ENCODE results near the gene INHBC. TPM values are rescaled to one million over a fixed set of nuclear protein-coding genes. Genes with fewer than 3 reads are reported as not detected.
"Not testable (repeated sequence)": the region's sequence is repeated elsewhere in the genome, so short reads cannot be mapped to it uniquely, and the experiment has no call there.

INHBC gene
- total RNA-seq, 2 experiments from 2014 or later, result 0.36 TPM; not detected in 1

DNA sequence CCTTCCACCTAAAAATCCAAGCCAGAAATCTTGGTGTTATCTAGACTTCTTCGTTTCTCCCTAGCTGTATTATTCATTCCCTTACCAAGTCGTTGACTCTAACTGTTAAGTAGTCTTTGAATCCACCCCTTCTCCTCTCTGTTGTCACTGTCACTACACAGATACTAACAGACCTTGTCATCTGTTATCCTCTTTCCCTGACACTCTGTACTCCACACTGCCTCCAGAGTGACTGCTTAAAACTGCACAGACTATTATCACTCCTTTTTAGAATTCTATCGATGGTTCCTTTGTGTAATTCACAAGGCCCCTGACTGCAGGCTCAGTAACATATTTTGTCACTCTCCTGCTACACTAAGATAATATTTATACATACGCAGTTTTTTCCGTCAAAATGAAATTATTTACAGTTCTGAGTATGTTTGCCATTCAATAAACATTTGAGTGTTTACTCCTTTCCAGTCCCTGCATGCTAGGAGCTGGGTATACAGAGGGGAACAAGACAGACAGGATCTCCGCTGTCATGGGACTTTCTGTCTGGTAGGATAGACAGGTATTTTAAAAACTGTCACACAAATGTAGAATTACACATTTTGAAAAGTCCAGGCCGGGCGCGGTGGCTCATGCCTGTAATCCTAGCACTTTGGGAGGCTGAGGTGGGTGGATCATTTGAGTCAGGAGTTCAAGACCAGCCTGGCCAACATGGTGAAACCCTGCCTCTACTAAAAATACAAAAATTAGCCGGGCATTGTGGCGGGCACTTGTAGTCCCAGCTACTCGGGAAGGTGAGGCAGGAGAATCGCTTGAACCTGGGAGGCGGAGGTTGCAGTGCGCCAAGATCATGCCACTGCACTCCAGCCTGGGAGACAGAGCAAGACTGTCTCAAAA is 57.1 kb downstream of the INHBC start:
- Histone ChIP-seq H3K9me3 (ENCODE audit: low read length) (no peaks in the 10 kb centered on the region), H3K4me1 (ENCODE audit: insufficient read depth, low read length, poor library complexity, severe bottlenecking) (peaks cover 15% of the 10 kb centered on the region), H4K20me1 (ENCODE audit: insufficient read depth, low read length) (no peaks in the 10 kb centered on the region; the same call in 1 of the 2 replicates), H3K36me3 (ENCODE audit: insufficient read depth, low read length) (peaks cover 73% of the 10 kb centered on the region), H2AFZ (ENCODE audit: low read length) (no peak overlapping the region), H3K4me3 (ENCODE audit: low read depth, low read length, poor library complexity, severe bottlenecking) (no peak overlapping the region), H3K9me2 (ENCODE audit: insufficient read depth, low read length) (no peaks in the 10 kb centered on the region), H3K27ac (ENCODE audit: low read depth, low read length, poor library complexity, severe bottlenecking) (no peak overlapping the region), H3K4me2 (ENCODE audit: low read length) (no peak overlapping the region), H3K79me2 (ENCODE audit: insufficient read depth, low read depth, low read length) (peaks cover 40% of the 10 kb centered on the region)
- intact Hi-C loops (cut with micrococcal nuclease; ENCODE audit: unreplicated experiment), result no loop called here
- TSS peak; percentile 36 for BruUV-seq (replicated peaks)
- no peak for TF ChIP-seq EZH2phosphoT487 (IDR thresholded peaks at IDR 0.05; ENCODE audit: borderline replicate concordance, low read depth, low read length)
- TF ChIP-seq, protein P1, sequence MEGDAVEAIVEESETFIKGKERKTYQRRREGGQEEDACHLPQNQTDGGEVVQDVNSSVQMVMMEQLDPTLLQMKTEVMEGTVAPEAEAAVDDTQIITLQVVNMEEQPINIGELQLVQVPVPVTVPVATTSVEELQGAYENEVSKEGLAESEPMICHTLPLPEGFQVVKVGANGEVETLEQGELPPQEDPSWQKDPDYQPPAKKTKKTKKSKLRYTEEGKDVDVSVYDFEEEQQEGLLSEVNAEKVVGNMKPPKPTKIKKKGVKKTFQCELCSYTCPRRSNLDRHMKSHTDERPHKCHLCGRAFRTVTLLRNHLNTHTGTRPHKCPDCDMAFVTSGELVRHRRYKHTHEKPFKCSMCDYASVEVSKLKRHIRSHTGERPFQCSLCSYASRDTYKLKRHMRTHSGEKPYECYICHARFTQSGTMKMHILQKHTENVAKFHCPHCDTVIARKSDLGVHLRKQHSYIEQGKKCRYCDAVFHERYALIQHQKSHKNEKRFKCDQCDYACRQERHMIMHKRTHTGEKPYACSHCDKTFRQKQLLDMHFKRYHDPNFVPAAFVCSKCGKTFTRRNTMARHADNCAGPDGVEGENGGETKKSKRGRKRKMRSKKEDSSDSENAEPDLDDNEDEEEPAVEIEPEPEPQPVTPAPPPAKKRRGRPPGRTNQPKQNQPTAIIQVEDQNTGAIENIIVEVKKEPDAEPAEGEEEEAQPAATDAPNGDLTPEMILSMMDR (conservative IDR thresholded peaks at IDR 0.05; ENCODE audit: low read length), result peak; percentile 65
- peak; percentile 46 for DNase-seq (ENCODE audit: low spot score)
- ChIA-PET CTCF (ENCODE audit: unreplicated experiment) (interaction anchor here (1.1 kb wide), 1 partner anchor 25 kb away, joined by 3 read pairs; no protein-coding TSS in a partner anchor), POLR2A (interaction anchor here (0.6 kb wide), 1 partner anchor 17 kb away, joined by 6 read pairs; no protein-coding TSS in a partner anchor)

DNA sequence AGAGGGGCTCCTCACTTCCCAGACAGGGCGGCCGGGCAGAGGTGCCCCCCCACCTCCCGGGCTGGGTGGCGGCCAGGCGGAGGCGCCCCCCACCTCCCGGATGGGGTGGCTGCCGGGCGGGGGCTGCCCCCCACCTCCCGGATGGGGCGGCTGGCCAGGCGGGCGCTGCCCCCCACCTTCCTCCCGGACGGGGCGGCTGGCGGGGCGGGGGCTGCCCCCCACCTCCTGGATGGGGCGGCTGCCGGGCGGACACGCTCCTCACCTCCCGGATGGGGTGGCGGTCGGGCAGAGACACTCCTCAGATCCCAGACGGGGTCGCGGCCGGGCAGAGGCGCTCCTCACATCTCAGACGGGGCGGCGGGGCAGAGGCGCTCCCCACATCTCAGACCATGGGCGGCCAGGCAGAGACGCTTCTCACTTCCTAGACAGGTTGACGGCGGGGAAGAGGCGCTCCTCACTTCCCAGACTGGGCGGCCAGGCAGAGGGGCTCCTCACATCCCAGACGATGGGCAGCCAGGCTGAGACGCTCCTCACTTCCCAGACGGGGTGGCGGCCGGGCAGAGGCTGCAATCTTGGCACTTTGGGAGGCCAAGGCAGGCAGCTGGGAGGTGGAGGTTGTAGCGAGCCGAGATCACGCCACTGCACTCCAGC is 60.6 kb downstream of the INHBC start:
- intact Hi-C loops (cut with micrococcal nuclease; ENCODE audit: unreplicated experiment); H3K4me2 ChIP-seq (ENCODE audit: low read length); H3K9me3 ChIP-seq (ENCODE audit: low read length); CTCF ChIA-PET (ENCODE audit: unreplicated experiment); POLR2A ChIA-PET; H3K27ac ChIP-seq (ENCODE audit: low read depth, low read length, poor library complexity, severe bottlenecking); BruUV-seq (replicated peaks); H3K4me3 ChIP-seq (ENCODE audit: low read depth, low read length, poor library complexity, severe bottlenecking); H3K4me1 ChIP-seq (ENCODE audit: insufficient read depth, low read length, poor library complexity, severe bottlenecking); H2AFZ ChIP-seq (ENCODE audit: low read length); H3K9me2 ChIP-seq (ENCODE audit: insufficient read depth, low read length); DNase-seq (ENCODE audit: low spot score); H4K20me1 ChIP-seq (ENCODE audit: insufficient read depth, low read length): not testable (repeated sequence)
- Histone ChIP-seq H3K79me2 (ENCODE audit: insufficient read depth, low read depth, low read length) (peaks cover 17% of the 10 kb centered on the region), H3K36me3 (ENCODE audit: insufficient read depth, low read length) (peaks cover 81% of the 10 kb centered on the region)

DNA sequence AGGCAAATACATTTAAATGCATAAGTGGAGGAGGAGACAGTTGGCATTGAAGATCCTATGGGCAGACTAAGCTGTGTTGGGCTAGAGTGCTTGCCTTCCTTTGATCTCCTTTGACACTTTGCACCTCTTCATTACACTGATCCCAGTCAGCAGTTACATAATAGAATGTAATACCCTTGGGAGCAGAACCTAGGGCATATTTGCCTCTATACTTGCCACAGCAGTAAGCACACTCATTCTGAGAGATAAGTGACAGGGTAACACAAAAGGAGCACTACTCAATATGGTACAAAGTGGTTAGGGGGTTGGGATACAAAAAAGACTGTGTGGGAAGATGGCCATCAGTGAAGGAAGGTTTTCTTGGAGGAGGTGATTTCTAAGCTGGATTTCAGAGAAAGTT is 62.2 kb downstream of the INHBC start:
- no peak overlapping the region for H3K4me3 ChIP-seq (ENCODE audit: low read depth, low read length, poor library complexity, severe bottlenecking)
- no peaks in the 10 kb centered on the region for H4K20me1 ChIP-seq (ENCODE audit: insufficient read depth, low read length)
- H3K27ac ChIP-seq (ENCODE audit: low read depth, low read length, poor library complexity, severe bottlenecking), result no peak overlapping the region
- ChIA-PET POLR2A (interaction anchor here (0.7 to 1.1 kb wide), 2 partner anchors 9 to 13 kb away, joined by 3 to 4 read pairs; no protein-coding TSS in a partner anchor), CTCF (ENCODE audit: unreplicated experiment) (no interaction called here)
- intact Hi-C loops (cut with micrococcal nuclease; ENCODE audit: unreplicated experiment), result no loop called here
- H3K4me2 ChIP-seq (ENCODE audit: low read length), result no peak overlapping the region
- no TSS peak for BruUV-seq (replicated peaks)
- H2AFZ ChIP-seq (ENCODE audit: low read length), result no peak overlapping the region
- H3K9me2 ChIP-seq (ENCODE audit: insufficient read depth, low read length), result no peaks in the 10 kb centered on the region
- no peaks in the 10 kb centered on the region for H3K9me3 ChIP-seq (ENCODE audit: low read length)
- no peaks in the 10 kb centered on the region for H3K4me1 ChIP-seq (ENCODE audit: insufficient read depth, low read length, poor library complexity, severe bottlenecking)
- DNase-seq (ENCODE audit: low spot score), result no peak
- H3K79me2 ChIP-seq (ENCODE audit: insufficient read depth, low read depth, low read length), result 0 out of 2 replicates have a peak, but pooled peaks cover 3% of the 10 kb centered on the region
- peaks cover 81% of the 10 kb centered on the region for H3K36me3 ChIP-seq (ENCODE audit: insufficient read depth, low read length)
- TF ChIP-seq, protein P1 (conservative IDR thresholded peaks at IDR 0.05; ENCODE audit: low read length), result no peak
- no peak for TF ChIP-seq EZH2phosphoT487 (IDR thresholded peaks at IDR 0.05; ENCODE audit: borderline replicate concordance, low read depth, low read length)

Measured in OCI-LY7 (cell line).